ENCODE data around the gene ACOT7. TPM values are rescaled to one million over a fixed set of nuclear protein-coding genes. Genes with fewer than 3 reads are reported as not detected.

ACOT7 gene
- total RNA-seq, 2 experiments from 2014 or later = 5.3 to 5.4 TPM

- no peaks in the 10 kb centered on the region for H3K36me3 ChIP-seq (ENCODE audit: insufficient read depth, low read length)
- H3K27ac Mint-ChIP-seq = no peak overlapping the region
- H3K36me3 Mint-ChIP-seq (ENCODE audit: low read depth) = no peaks in the 10 kb centered on the region
- H3K4me3 Mint-ChIP-seq = no peak overlapping the region
- no peak overlapping the region for H3K4me3 ChIP-seq (ENCODE audit: low read length)
- peaks cover 0 to 3% of the 10 kb centered on the region in 2 experiments for H3K9me3 ChIP-seq (ENCODE audit: control insufficient read depth in 1 of 2, insufficient read depth in 1 of 2, low read length in 2 of 2)
- no peaks in the 10 kb centered on the region for H3K4me1 Mint-ChIP-seq (ENCODE audit: low read depth)
- TF ChIP-seq CTCF (IDR thresholded peaks at IDR 0.05) = no peak
- ChIA-PET CTCF (no interaction called here), POLR2A (interaction anchor here (2.2 kb wide), 1 partner anchor 10 kb away, joined by 5 read pairs; no protein-coding TSS in a partner anchor)
- intact Hi-C loops (cut with DNase I, micrococcal nuclease) = no loop called here
- ATAC-seq (ENCODE audit: poor library complexity) = no peak
- H3K4me1 ChIP-seq (ENCODE audit: insufficient read depth, low read length) = no peaks in the 10 kb centered on the region
- H3K9me3 Mint-ChIP-seq = no peaks in the 10 kb centered on the region
- H3K27me3 Mint-ChIP-seq = no peaks in the 10 kb centered on the region
- no peak overlapping the region for H3K27ac ChIP-seq (ENCODE audit: low read depth in 1 of 2, low read length in 2 of 2)
- no peak for DNase-seq
- no peaks in the 10 kb centered on the region for H3K27me3 ChIP-seq (ENCODE audit: control insufficient read depth in 1 of 2, insufficient read depth in 2 of 2, low read length in 2 of 2)
These were observed 9.4 kb downstream of the ACOT7 start for GRCh38 chr1:6384135-6384534.

- intact Hi-C loops (cut with DNase I, micrococcal nuclease) = no loop called here
- H3K27ac ChIP-seq (ENCODE audit: low read depth in 1 of 2, low read length in 2 of 2) = no peak overlapping the region
- POLR2A ChIA-PET = no interaction called here
These were observed 13.5 kb downstream of the ACOT7 start for GRCh38 chr1:6380037-6380436.

GRCh38 chr1:6378096-6378746 lies 15.3 kb downstream of the ACOT7 start:
- H3K4me3 ChIP-seq (ENCODE audit: low read length) = no peak overlapping the region
- H3K4me1 ChIP-seq (ENCODE audit: insufficient read depth, low read length) = peaks cover 4% of the 10 kb centered on the region
- intact Hi-C loops (cut with DNase I, micrococcal nuclease) = no loop called here
- ChIA-PET POLR2A (no interaction called here), CTCF (interaction anchor here (1.5 kb wide), 1 partner anchor 30 kb away, joined by 4 read pairs; no protein-coding TSS in a partner anchor)
- no peak overlapping the region for H3K27ac ChIP-seq (ENCODE audit: low read depth in 1 of 2, low read length in 2 of 2)
- no peaks in the 10 kb centered on the region for H3K36me3 Mint-ChIP-seq (ENCODE audit: low read depth)
- no peaks in the 10 kb centered on the region for H3K27me3 Mint-ChIP-seq
- no peaks in the 10 kb centered on the region for H3K9me3 Mint-ChIP-seq
- TF ChIP-seq CTCF (IDR thresholded peaks at IDR 0.05) = no peak
- H3K36me3 ChIP-seq (ENCODE audit: insufficient read depth, low read length) = no peaks in the 10 kb centered on the region
- H3K27ac Mint-ChIP-seq = no peak overlapping the region
- peaks cover 0 to 3% of the 10 kb centered on the region in 2 experiments for H3K9me3 ChIP-seq (ENCODE audit: control insufficient read depth in 1 of 2, insufficient read depth in 1 of 2, low read length in 2 of 2)
- H3K4me1 Mint-ChIP-seq (ENCODE audit: low read depth) = no peaks in the 10 kb centered on the region
- ATAC-seq (ENCODE audit: poor library complexity) (no peak), DNase-seq (no peak)
- H3K4me3 Mint-ChIP-seq = no peak overlapping the region
- no peaks in the 10 kb centered on the region for H3K27me3 ChIP-seq (ENCODE audit: control insufficient read depth in 1 of 2, insufficient read depth in 2 of 2, low read length in 2 of 2)

More at GRCh38 chr1:6380037-6380436, 13.5 kb downstream of the ACOT7 start:
- TF ChIP-seq CTCF (IDR thresholded peaks at IDR 0.05) = no peak
- Histone ChIP-seq H3K4me3 (ENCODE audit: low read length) (no peak overlapping the region), H3K4me1 (ENCODE audit: insufficient read depth, low read length) (no peaks in the 10 kb centered on the region), H3K9me3 (ENCODE audit: control insufficient read depth in 1 of 2, insufficient read depth in 1 of 2, low read length in 2 of 2) (peaks cover 0 to 3% of the 10 kb centered on the region in 2 experiments), H3K36me3 (ENCODE audit: insufficient read depth, low read length) (no peaks in the 10 kb centered on the region), H3K27me3 (ENCODE audit: control insufficient read depth in 1 of 2, insufficient read depth in 2 of 2, low read length in 2 of 2) (no peaks in the 10 kb centered on the region)
- DNase-seq = no peak
- no peaks in the 10 kb centered on the region for H3K9me3 Mint-ChIP-seq
- H3K27ac Mint-ChIP-seq = no peak overlapping the region
- no peak for ATAC-seq (ENCODE audit: poor library complexity)
- no peaks in the 10 kb centered on the region for H3K4me1 Mint-ChIP-seq (ENCODE audit: low read depth)
- CTCF ChIA-PET = interaction anchor here (0.9 to 1.5 kb wide), 3 partner anchors 31 to 134 kb away, joined by 3 to 4 read pairs (median 3); no protein-coding TSS in a partner anchor
- H3K36me3 Mint-ChIP-seq (ENCODE audit: low read depth) = no peaks in the 10 kb centered on the region
- H3K4me3 Mint-ChIP-seq = no peak overlapping the region
- H3K27me3 Mint-ChIP-seq = no peaks in the 10 kb centered on the region

All from CD4-positive, alpha-beta T cell (primary cell).